ENCODE measurements around the gene EDRF1. TPM values are rescaled to one million over a fixed set of nuclear protein-coding genes. Genes with fewer than 3 reads are reported as not detected.

Gene EDRF1
- total and polyA plus RNA-seq, 2 donors (not counting 1 experiment from before 2014, with no cell fraction given) = 26.1 to 63.0 TPM

DNA sequence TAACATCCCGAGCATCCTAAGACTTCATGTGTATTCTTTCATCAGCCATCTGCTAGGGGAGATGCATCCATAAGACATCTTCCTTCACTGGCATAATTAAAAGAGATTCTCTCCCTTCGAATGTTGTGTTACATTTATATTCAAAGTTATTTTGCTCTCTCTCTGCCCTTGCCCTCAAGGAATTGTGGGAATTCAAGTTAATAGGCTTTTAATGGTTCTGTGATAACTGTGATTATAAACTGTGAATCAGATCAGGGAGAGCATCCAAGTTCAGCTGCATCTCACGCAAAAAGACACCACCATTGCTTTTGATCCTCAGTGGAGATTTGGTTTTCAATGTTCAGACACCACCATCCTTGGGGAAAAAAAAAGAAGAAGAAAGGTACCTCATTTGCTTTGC is 27.3 kb upstream of the EDRF1 start:
- Histone ChIP-seq H3K27ac (ENCODE audit: low read length in 2 of 2) (no peak overlapping the region), H3K4me3 (ENCODE audit: control extremely low read depth in 1 of 5, extremely low read depth in 1 of 5, insufficient read depth in 1 of 5, low read depth in 2 of 5, low read length in 4 of 5) (no peak overlapping the region), H3K27me3 (replicated peaks in 1 of 4; ENCODE audit: control extremely low read depth in 1 of 4, control insufficient read depth in 3 of 4, insufficient read depth in 4 of 4, low read length in 3 of 4) (no peaks in the 10 kb centered on the region), H3K9ac (ENCODE audit: low read length) (no peak overlapping the region), H3K79me2 (ENCODE audit: control insufficient read depth, insufficient read depth, low read length) (no peaks in the 10 kb centered on the region), H2AFZ (ENCODE audit: insufficient read depth, low read depth, low read length, poor library complexity, severe bottlenecking) (peak overlapping the region; percentile 16), H3K9me3 (ENCODE audit: control extremely low read depth in 1 of 3, control insufficient read depth in 2 of 3, insufficient read depth in 1 of 3, low read length in 2 of 3) (no peaks in the 10 kb centered on the region), H4K20me1 (ENCODE audit: control insufficient read depth, insufficient read depth, low read length, poor library complexity, severe bottlenecking) (no peaks in the 10 kb centered on the region), H3K4me2 (replicated peaks; ENCODE audit: low read depth, low read length, poor library complexity, severe bottlenecking) (no peak overlapping the region), H3K4me1 (ENCODE audit: control insufficient read depth in 2 of 2, insufficient read depth in 2 of 2, low read length in 2 of 2) (no peaks in the 10 kb centered on the region), H3K36me3 (replicated peaks in 1 of 2; ENCODE audit: control extremely low read depth in 1 of 2, control insufficient read depth in 1 of 2, extremely low read depth in 1 of 2, insufficient read depth in 2 of 2, low read length in 1 of 2) (no peaks in the 10 kb centered on the region)
- TF ChIP-seq, protein P1, sequence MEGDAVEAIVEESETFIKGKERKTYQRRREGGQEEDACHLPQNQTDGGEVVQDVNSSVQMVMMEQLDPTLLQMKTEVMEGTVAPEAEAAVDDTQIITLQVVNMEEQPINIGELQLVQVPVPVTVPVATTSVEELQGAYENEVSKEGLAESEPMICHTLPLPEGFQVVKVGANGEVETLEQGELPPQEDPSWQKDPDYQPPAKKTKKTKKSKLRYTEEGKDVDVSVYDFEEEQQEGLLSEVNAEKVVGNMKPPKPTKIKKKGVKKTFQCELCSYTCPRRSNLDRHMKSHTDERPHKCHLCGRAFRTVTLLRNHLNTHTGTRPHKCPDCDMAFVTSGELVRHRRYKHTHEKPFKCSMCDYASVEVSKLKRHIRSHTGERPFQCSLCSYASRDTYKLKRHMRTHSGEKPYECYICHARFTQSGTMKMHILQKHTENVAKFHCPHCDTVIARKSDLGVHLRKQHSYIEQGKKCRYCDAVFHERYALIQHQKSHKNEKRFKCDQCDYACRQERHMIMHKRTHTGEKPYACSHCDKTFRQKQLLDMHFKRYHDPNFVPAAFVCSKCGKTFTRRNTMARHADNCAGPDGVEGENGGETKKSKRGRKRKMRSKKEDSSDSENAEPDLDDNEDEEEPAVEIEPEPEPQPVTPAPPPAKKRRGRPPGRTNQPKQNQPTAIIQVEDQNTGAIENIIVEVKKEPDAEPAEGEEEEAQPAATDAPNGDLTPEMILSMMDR (IDR thresholded peaks at IDR 0.05) = no peak
- TF ChIP-seq EZH2 (IDR thresholded peaks at IDR 0.05; ENCODE audit: borderline replicate concordance, insufficient read depth, low read depth, low read length, poor library complexity, severe bottlenecking) = no peak
- no peak overlapping the region for H3K27ac Mint-ChIP-seq
- no peak for ATAC-seq (ENCODE audit: low read depth)
- peaks cover 17% of the 10 kb centered on the region for H3K27me3 Mint-ChIP-seq
- intact Hi-C loops (cut with micrococcal nuclease) = no loop called here
- WGBS (ENCODE audit: insufficient coverage) = no CpG with 5 or more reads among the region's 3 CpGs
- DNase-seq = no peak
- no peaks in the 10 kb centered on the region for H3K9me3 Mint-ChIP-seq (ENCODE audit: insufficient read depth)
- no peaks in the 10 kb centered on the region for H3K4me1 Mint-ChIP-seq
- ChIA-PET POLR2A (no interaction called here), CTCF (no interaction called here)
- H3K4me3 Mint-ChIP-seq = no peak overlapping the region

DNA sequence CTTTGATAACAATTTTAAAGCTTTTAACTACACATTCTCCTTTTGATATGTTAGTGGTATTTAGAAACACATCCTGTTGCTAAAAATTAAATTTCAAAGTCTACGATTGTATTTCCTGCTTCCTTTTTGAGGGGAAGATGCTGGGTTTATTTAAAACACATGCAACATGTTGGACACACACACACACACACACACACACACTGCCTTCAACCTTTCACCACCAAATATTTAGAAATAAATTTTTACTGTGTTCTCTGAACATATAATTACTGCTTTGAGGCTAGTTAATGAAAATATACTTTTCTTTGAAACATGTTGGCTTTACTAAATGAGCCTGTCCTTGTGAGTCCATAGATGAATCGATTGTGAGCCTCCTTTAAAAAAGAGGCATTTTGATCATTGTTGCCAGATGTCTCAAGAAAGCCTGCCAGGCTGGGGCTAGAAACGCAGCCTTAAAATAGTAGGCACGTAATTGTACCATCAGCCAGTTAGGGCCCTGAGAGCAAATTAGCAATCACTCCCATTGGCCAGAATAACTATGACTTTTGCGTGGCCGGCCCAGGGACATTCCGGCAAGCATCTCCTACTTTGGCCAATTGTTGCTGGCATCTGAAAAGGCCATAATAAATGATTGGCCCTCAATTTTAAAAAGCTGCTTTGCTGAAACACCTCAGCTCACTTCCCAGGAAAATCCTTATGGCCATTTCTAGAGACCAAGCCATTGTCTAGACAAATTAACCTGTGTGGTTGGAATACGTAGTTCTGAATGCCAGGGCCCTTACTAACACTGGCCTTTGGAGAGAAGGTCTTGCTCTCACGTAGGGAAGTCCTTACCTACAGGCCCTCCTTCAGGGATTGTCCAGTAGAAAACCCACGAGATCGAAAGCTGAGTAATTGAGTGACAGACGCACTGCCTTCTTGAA is 26.6 kb upstream of the EDRF1 start:
- no peaks in the 10 kb centered on the region for H4K20me1 ChIP-seq (ENCODE audit: control insufficient read depth, insufficient read depth, low read length, poor library complexity, severe bottlenecking)
- no peak overlapping the region for H2AFZ ChIP-seq (ENCODE audit: insufficient read depth, low read depth, low read length, poor library complexity, severe bottlenecking)
- TF ChIP-seq, protein P1 (IDR thresholded peaks at IDR 0.05) = no peak
- no peak for TF ChIP-seq EZH2 (IDR thresholded peaks at IDR 0.05; ENCODE audit: borderline replicate concordance, insufficient read depth, low read depth, low read length, poor library complexity, severe bottlenecking)
- peaks cover 17% of the 10 kb centered on the region for H3K27me3 Mint-ChIP-seq
- no peak overlapping the region for H3K4me3 ChIP-seq (ENCODE audit: control extremely low read depth in 1 of 5, extremely low read depth in 1 of 5, insufficient read depth in 1 of 5, low read depth in 2 of 5, low read length in 4 of 5)
- no peaks in the 10 kb centered on the region for H3K79me2 ChIP-seq (ENCODE audit: control insufficient read depth, insufficient read depth, low read length)
- 92% methylated on average over 11 of the region's 12 CpGs for whole genome bisulfite sequencing (ENCODE audit: insufficient coverage)
- H3K9me3 ChIP-seq (ENCODE audit: control extremely low read depth in 1 of 3, control insufficient read depth in 2 of 3, insufficient read depth in 1 of 3, low read length in 2 of 3) = no peaks in the 10 kb centered on the region
- ChIA-PET POLR2A (no interaction called here), CTCF (no interaction called here)
- no peaks in the 10 kb centered on the region for H3K36me3 ChIP-seq (replicated peaks in 1 of 2; ENCODE audit: control extremely low read depth in 1 of 2, control insufficient read depth in 1 of 2, extremely low read depth in 1 of 2, insufficient read depth in 2 of 2, low read length in 1 of 2)
- H3K4me3 Mint-ChIP-seq = no peak overlapping the region
- H3K4me2 ChIP-seq (replicated peaks; ENCODE audit: low read depth, low read length, poor library complexity, severe bottlenecking) = no peak overlapping the region
- H3K9ac ChIP-seq (ENCODE audit: low read length) = no peak overlapping the region
- H3K4me1 Mint-ChIP-seq = no peaks in the 10 kb centered on the region
- no peaks in the 10 kb centered on the region for H3K27me3 ChIP-seq (replicated peaks in 1 of 4; ENCODE audit: control extremely low read depth in 1 of 4, control insufficient read depth in 3 of 4, insufficient read depth in 4 of 4, low read length in 3 of 4)
- H3K27ac ChIP-seq (ENCODE audit: low read length in 2 of 2) = no peak overlapping the region
- intact Hi-C loops (cut with micrococcal nuclease) = no loop called here
- H3K27ac Mint-ChIP-seq = no peak overlapping the region
- ATAC-seq (ENCODE audit: low read depth) = no peak
- no peaks in the 10 kb centered on the region for H3K4me1 ChIP-seq (ENCODE audit: control insufficient read depth in 2 of 2, insufficient read depth in 2 of 2, low read length in 2 of 2)
- DNase-seq = no peak
- H3K9me3 Mint-ChIP-seq (ENCODE audit: insufficient read depth) = no peaks in the 10 kb centered on the region

Data from B cell (primary cell).